Endothelial cell of umbilical vein (primary cell): ENCODE data around the gene ZNF804A. TPM values are rescaled to one million over a fixed set of nuclear protein-coding genes. Genes with fewer than 3 reads are reported as not detected.

Source experiments
- BruUV-seq: library from RNA; stranded (reverse); fragments of 400-500 nt; replicated peaks from 2 replicates; lab custom pipeline; 2021; lab: Mats Ljungman, UMichigan
- CTCF ChIA-PET: fragments of 300-600, 350-600 bp; sonication (Branson Sonifier 250); formaldehyde crosslinking; loops from one replicate; lab custom pipeline; 2021; ENCODE audit warnings: antibody characterized with exemption, inconsistent platforms; lab: Charles Lee
- POLR2A ChIA-PET: fragments of 300-600, 350-600 bp; sonication (Branson Sonifier 250); formaldehyde crosslinking; loops from one replicate; lab custom pipeline; 2021; ENCODE audit warnings: antibody characterized with exemption, inconsistent platforms; lab: Charles Lee
- DNase-seq: peaks from one replicate; pipeline ENCODE4 v3.0.0-alpha.2; 2011; ENCODE audit warnings: low read depth, low spot score
- FAIRE-seq: peaks from 2 replicates; lab custom pipeline; 2011; peaks lifted over from hg19 to GRCh38; lab: Jason Lieb, UNC
- H2AFZ ChIP-seq: 2 replicates; pipeline ENCODE4 v1.6.0; 2012; ENCODE audit warnings: low read depth, low read length, control low read depth, inconsistent platforms
- H3K27ac ChIP-seq: 2 replicates; pipeline ENCODE4 v1.5.1; 2011; ENCODE audit warnings: low read depth, mild to moderate bottlenecking, control low read depth, low read length, moderate library complexity; ENCODE audit not compliant: insufficient read depth
- H3K27me3 ChIP-seq, 2 experiments: 2 replicates each; pipeline versions ENCODE4 v1.6.0 to v1.6.1; 2011; ENCODE audit warnings: low read length in 2 of 2, mixed read lengths in 1 of 2; ENCODE audit not compliant: control insufficient read depth in 2 of 2, insufficient read depth in 2 of 2
- H3K36me3 ChIP-seq, 2 experiments: 2 replicates in 1 of 2; 3 replicates in 1 of 2; pipeline ENCODE4 v1.5.1; 2011; ENCODE audit warnings: low read length in 2 of 2, mild to moderate bottlenecking in 1 of 2, moderate library complexity in 1 of 2; ENCODE audit not compliant: control insufficient read depth in 2 of 2, insufficient read depth in 2 of 2; ENCODE audit errors: extremely low read depth in 1 of 2
- H3K4me1 ChIP-seq: 3 replicates; pipeline ENCODE4 v1.5.1; 2011; ENCODE audit warnings: mild to moderate bottlenecking, low read length; ENCODE audit not compliant: control insufficient read depth, insufficient read depth; ENCODE audit errors: extremely low read depth
- H3K4me2 ChIP-seq: 2 replicates; pipeline ENCODE4 v1.6.1; 2011; ENCODE audit warnings: low read length, control low read depth, mixed read lengths; ENCODE audit not compliant: insufficient read depth
- H3K4me3 ChIP-seq, 3 experiments: fragments of 200-600 bp in 1 of 3; sonication (generic), shearing (Covaris generic) in 1 of 3; replicated peaks in 1 of 3; 2 replicates each; pipeline ENCODE4 v1.5.1; 2011 to 2016; ENCODE audit warnings: control low read depth in 3 of 3, low read length in 3 of 3, mild to moderate bottlenecking in 2 of 3, inconsistent platforms in 1 of 3, low read depth in 1 of 3, moderate library complexity in 1 of 3; ENCODE audit not compliant: insufficient read depth in 1 of 3
- H3K79me2 ChIP-seq: 2 replicates; pipeline ENCODE4 v1.6.0; 2012; ENCODE audit warnings: low read length, inconsistent platforms; ENCODE audit not compliant: control insufficient read depth, insufficient read depth
- H3K9ac ChIP-seq: replicated peaks from 2 replicates; pipeline ENCODE3; 2011; ENCODE audit warnings: low read length, control low read depth; ENCODE audit not compliant: insufficient read depth; ENCODE audit errors: extremely low read depth
- H3K9me1 ChIP-seq: replicated peaks from 3 replicates; pipeline ENCODE4 v1.6.0; 2011; ENCODE audit warnings: mild to moderate bottlenecking, low read length; ENCODE audit not compliant: control insufficient read depth, insufficient read depth; ENCODE audit errors: extremely low read depth
- H3K9me3 ChIP-seq: replicated peaks from 2 replicates; pipeline ENCODE4 v1.5.1; 2012; ENCODE audit warnings: low read length, inconsistent platforms; ENCODE audit not compliant: control insufficient read depth, insufficient read depth
- H4K20me1 ChIP-seq: replicated peaks from 2 replicates; pipeline ENCODE3; 2011; ENCODE audit warnings: mild to moderate bottlenecking, low read length; ENCODE audit not compliant: control insufficient read depth, insufficient read depth; ENCODE audit errors: extremely low read depth
- CTCF ChIP-seq, 2 donors: IDR thresholded peaks; 1 replicate in 1 of 2; 2 replicates in 1 of 2; pipeline ENCODE4 v1.5.1; 2011; ENCODE audit warnings: low read length in 2 of 2, mild to moderate bottlenecking in 2 of 2, moderate library complexity in 2 of 2, control low read depth in 1 of 2, inconsistent platforms in 1 of 2, low read depth in 1 of 2; ENCODE audit not compliant: insufficient read depth in 1 of 2; ENCODE audit errors: extremely low read depth in 1 of 2
- FOS ChIP-seq: IDR thresholded peaks from 2 replicates; pipeline ENCODE4 v1.6.1; 2011; ENCODE audit warnings: mild to moderate bottlenecking, low read length, moderate library complexity, borderline replicate concordance; ENCODE audit not compliant: insufficient read depth
- GATA2 ChIP-seq: IDR thresholded peaks from 2 replicates; pipeline ENCODE4 v1.7.0; 2011; ENCODE audit warnings: low read depth, mild to moderate bottlenecking, moderate library complexity, mixed read lengths, low read length; ENCODE audit not compliant: insufficient read length, insufficient read depth
- MYC ChIP-seq: IDR thresholded peaks from one replicate; pipeline ENCODE4 v1.6.1; 2011; ENCODE audit warnings: mild to moderate bottlenecking, low read depth, low read length
- POLR2AphosphoS5 ChIP-seq: IDR thresholded peaks from 2 replicates; pipeline ENCODE4 v1.6.1; 2012; ENCODE audit warnings: low read depth, mild to moderate bottlenecking, control low read depth, low read length, moderate library complexity; ENCODE audit not compliant: insufficient read depth
- dilution Hi-C: fragments of 300-500 bp; cut with MboI; formaldehyde crosslinking; loops from one replicate; pipeline ENCODE4 v1.15.0; 2019; ENCODE audit warnings: low sequenced_read_pairs; ENCODE audit not compliant: extremely low pct_ligation_motif_present
- intact Hi-C: fragments of 100-400 bp; cut with micrococcal nuclease; formaldehyde crosslinking; loops from one replicate; pipeline ENCODE4 v1.10.0; 2022
- polyA plus RNA-seq, 4 experiments: library from polyadenylated mRNA; depleted of rRNA in 3 of 4; stranded (reverse) in 3 of 4; unstranded in 1 of 4; fragments of >200 nt; gene quantifications; 2 replicates each; pipeline versions ENCODE4 v1.2.1 to v1.2.3, GENCODE V29; 2011 to 2012; ENCODE audit warnings: missing spikeins in 1 of 4
- total RNA-seq: library from RNA; stranded (reverse); gene quantifications from 2 replicates; pipeline ENCODE4 v1.2.3, GENCODE V29; 2021

ZNF804A gene
- total and polyA plus RNA-seq, 2 donors (not counting 3 experiments of a cell fraction or from before 2014, with no cell fraction given), result 0.22 TPM; not detected in 1

GRCh38 chr2:184611361-184612085 lies 13.2 kb downstream of the ZNF804A start:
- no peak overlapping the region for H3K27ac ChIP-seq
- ChIA-PET CTCF (interaction anchor here (0.6 to 2.5 kb wide), 25 partner anchors 8 to 1849 kb away, joined by 3 to 19 read pairs (median 7); partner anchors contain the start of genes FSIP2 and ZNF804A), POLR2A (no interaction called here)
- no peaks in the 10 kb centered on the region for H3K9me3 ChIP-seq
- no peak overlapping the region for H3K4me3 ChIP-seq
- dilution Hi-C loops (no loop called here), intact Hi-C loops (loop anchor here (1.0 to 10.0 kb wide), 4 partner anchors 156 to 1643 kb away; partner anchors contain the start of gene FSIP2)
- H3K9me1 ChIP-seq, result no peaks in the 10 kb centered on the region
- DNase-seq, result peak; percentile 41
- H3K4me1 ChIP-seq, result no peaks in the 10 kb centered on the region
- no peak overlapping the region for H2AFZ ChIP-seq
- H4K20me1 ChIP-seq, result no peaks in the 10 kb centered on the region
- H3K79me2 ChIP-seq, result no peaks in the 10 kb centered on the region
- H3K9ac ChIP-seq, result no peak overlapping the region
- H3K27me3 ChIP-seq, result no peaks in the 10 kb centered on the region
- no peak overlapping the region for H3K4me2 ChIP-seq
- no peak for TF ChIP-seq POLR2AphosphoS5
- no peak for TF ChIP-seq MYC
- TF ChIP-seq GATA2, result no peak
- peak; percentile 66 for TF ChIP-seq FOS
- TF ChIP-seq CTCF (IDR thresholded peaks at IDR 0.05; ENCODE audit: extremely low read depth in 1 of 2, insufficient read depth in 1 of 2, low read depth in 1 of 2, low read length in 2 of 2), result peak in 1 of 2 donors; percentile 9
- no TSS peak for BruUV-seq
- no peak for FAIRE-seq
- no peaks in the 10 kb centered on the region for H3K36me3 ChIP-seq
